Neural progenitor cell (in vitro differentiated cells): ENCODE results near the gene BRI3BP.

ENCODE experiments used
- CTCF ChIP-seq: fragments of 200-600 bp; sonication (generic); IDR thresholded peaks from 2 replicates; pipeline ENCODE4 v1.5.1; 2017; ENCODE audit warnings: antibody characterized with exemption, mild to moderate bottlenecking
- EZH2phosphoT487 ChIP-seq: fragments of 200-600 bp; sonication (generic); IDR thresholded peaks from 2 replicates; pipeline ENCODE4 v1.6.1; 2017; ENCODE audit warnings: antibody characterized with exemption

- no peak for TF ChIP-seq EZH2phosphoT487
- TF ChIP-seq CTCF: no peak
These were observed 1.1 kb downstream of the BRI3BP start for GRCh38 chr12:124994437-124994975.
